H1 (cell line): ENCODE results near the gene SLC1A1.

ENCODE experiments used
- CHD2 ChIP-seq: IDR thresholded peaks from 2 replicates; pipeline ENCODE4 v1.6.1; 2012; ENCODE audit warnings: low read length, improper control_type of control experiment
- CREB1 ChIP-seq: IDR thresholded peaks from 2 replicates; pipeline ENCODE4 v1.6.1; 2012; ENCODE audit warnings: inconsistent platforms
- EZH2 ChIP-seq: fragments of 200-600 bp; sonication (generic); IDR thresholded peaks from 2 replicates; pipeline ENCODE4 v1.7.1; 2012; ENCODE audit warnings: low read depth, mild to moderate bottlenecking, moderate library complexity, low read length, inconsistent platforms; ENCODE audit not compliant: severe bottlenecking
- POLR2AphosphoS5 ChIP-seq: IDR thresholded peaks from 2 replicates; pipeline ENCODE4 v1.6.1; 2011; ENCODE audit warnings: low read depth, low read length
- POU5F1 ChIP-seq: IDR thresholded peaks from 2 replicates; pipeline ENCODE4 v1.6.1; 2011; ENCODE audit warnings: low read depth, mild to moderate bottlenecking, low read length, moderate library complexity
- SAP30 ChIP-seq: fragments of 300-600 bp; sonication (generic); IDR thresholded peaks from 2 replicates; pipeline ENCODE4 v1.7.1; 2012; ENCODE audit warnings: low read length, moderate library complexity, mild to moderate bottlenecking, inconsistent platforms; ENCODE audit not compliant: insufficient read depth, insufficient replicate concordance
- TAF1 ChIP-seq: IDR thresholded peaks from 2 replicates; pipeline ENCODE4 v1.6.1; 2011; ENCODE audit warnings: mild to moderate bottlenecking, low read depth, low read length
- TBP ChIP-seq: IDR thresholded peaks from 2 replicates; pipeline ENCODE4 v1.6.1; 2011; ENCODE audit warnings: low read depth, low read length, improper control_type of control experiment
- ZNF274 ChIP-seq: IDR thresholded peaks from 2 replicates; pipeline ENCODE4 v1.7.0; 2012; ENCODE audit warnings: low read length, borderline replicate concordance; ENCODE audit errors: extremely low read depth
- TF ChIP-seq, protein P1 (sequence below), 3 experiments: IDR thresholded peaks; 1 replicate in 2 of 3; 2 replicates in 1 of 3; pipeline versions ENCODE4 v1.5.1 to v1.6.1; 2011; ENCODE audit warnings: low read length in 3 of 3, mild to moderate bottlenecking in 3 of 3, inconsistent platforms in 2 of 3, low read depth in 1 of 3, moderate library complexity in 1 of 3; ENCODE audit not compliant: insufficient read depth in 1 of 3; ENCODE audit errors: control extremely low read depth in 1 of 3

DNA sequence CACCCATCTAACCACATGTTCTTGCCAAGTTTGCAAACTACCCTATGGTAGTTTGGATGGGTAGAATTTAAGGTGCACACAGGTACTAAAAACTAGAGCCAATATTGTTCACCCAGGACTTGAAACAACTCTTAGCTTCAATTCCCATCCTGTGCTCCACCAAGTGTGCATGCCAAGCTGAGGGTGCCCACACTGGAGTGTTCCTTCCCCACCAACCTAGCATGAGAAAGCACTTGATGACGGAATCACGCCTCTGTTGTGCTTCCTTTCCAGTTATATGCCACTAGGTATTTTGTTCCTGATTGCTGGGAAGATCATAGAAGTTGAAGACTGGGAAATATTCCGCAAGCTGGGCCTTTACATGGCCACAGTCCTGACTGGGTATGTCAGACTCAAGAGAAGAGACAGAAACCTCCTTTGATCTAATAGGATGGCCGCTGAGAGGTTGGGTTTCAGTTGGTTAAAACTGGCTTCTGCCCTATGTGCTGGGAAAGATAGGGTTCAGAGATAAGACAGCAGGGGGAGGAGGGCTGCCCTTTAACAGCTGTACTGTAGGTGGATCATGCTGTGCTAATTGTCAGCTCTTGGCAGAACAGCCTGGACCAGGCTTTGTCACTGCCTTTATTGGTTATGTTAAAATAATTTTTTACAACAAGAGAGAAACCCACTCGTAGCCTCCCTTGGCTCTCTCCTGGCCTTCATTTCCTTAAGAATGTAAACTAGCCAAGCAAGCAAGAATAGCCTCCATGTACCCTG lies 83.5 kb downstream of the SLC1A1 start:
- TF ChIP-seq, protein P1, sequence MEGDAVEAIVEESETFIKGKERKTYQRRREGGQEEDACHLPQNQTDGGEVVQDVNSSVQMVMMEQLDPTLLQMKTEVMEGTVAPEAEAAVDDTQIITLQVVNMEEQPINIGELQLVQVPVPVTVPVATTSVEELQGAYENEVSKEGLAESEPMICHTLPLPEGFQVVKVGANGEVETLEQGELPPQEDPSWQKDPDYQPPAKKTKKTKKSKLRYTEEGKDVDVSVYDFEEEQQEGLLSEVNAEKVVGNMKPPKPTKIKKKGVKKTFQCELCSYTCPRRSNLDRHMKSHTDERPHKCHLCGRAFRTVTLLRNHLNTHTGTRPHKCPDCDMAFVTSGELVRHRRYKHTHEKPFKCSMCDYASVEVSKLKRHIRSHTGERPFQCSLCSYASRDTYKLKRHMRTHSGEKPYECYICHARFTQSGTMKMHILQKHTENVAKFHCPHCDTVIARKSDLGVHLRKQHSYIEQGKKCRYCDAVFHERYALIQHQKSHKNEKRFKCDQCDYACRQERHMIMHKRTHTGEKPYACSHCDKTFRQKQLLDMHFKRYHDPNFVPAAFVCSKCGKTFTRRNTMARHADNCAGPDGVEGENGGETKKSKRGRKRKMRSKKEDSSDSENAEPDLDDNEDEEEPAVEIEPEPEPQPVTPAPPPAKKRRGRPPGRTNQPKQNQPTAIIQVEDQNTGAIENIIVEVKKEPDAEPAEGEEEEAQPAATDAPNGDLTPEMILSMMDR (IDR thresholded peaks at IDR 0.05; ENCODE audit: control extremely low read depth in 1 of 3, insufficient read depth in 1 of 3, low read depth in 1 of 3, low read length in 3 of 3) = no peak
- TF ChIP-seq TAF1 (no peak), ZNF274 (no peak), POU5F1 (no peak), EZH2 (no peak), POLR2AphosphoS5 (no peak), CHD2 (no peak), CREB1 (no peak), SAP30 (no peak), TBP (no peak)
